HG03064 (cell line): ENCODE data around the gene TBC1D3.
"Not testable (repeated sequence)": the region's sequence is repeated elsewhere in the genome, so short reads cannot be mapped to it uniquely, and the experiment has no call there.

Experiments used
- ATAC-seq: cut with Tn5 transposase; IDR thresholded peaks from one replicate; pipeline ENCODE4 v1.9.1; 2021; ENCODE audit warnings: low read depth; ENCODE audit not compliant: unreplicated experiment

Gene TBC1D3

GRCh38 chr17:38192455-38192854 lies at the start of gene TBC1D3:
Gene TBC1D3 (minus strand): TSS chr17:38192555. CDS start chr17:38191029, 1,526 bp downstream.
- not testable (repeated sequence) for ATAC-seq

DNA sequence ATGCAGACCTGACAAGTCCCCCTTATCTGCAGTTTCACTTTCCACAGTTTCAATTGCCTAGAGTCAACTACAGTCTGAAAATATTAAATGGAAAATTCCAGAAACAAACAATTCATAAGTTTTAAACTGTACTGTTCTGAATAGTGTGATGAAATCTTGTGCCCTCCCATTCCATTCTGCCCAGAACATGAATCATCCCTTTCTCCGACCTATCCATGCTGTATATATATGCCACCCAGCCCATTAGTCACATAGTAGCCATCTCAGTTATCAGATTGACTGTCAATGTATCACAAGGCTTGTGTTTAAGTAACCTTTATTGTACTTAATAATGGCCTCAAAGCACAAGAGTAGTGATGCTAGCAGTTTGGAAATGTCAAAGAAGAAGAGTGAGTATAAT lies 40.4 kb upstream of the TBC1D3 start:
- not testable (repeated sequence) for ATAC-seq

GRCh38 chr17:38225844-38226495 lies 33.6 kb upstream of the TBC1D3 start:
- ATAC-seq: not testable (repeated sequence)

GRCh38 chr17:38220867-38221266 lies 28.5 kb upstream of the TBC1D3 start:
- not testable (repeated sequence) for ATAC-seq

GRCh38 chr17:38200271-38200670 lies 7.9 kb upstream of the TBC1D3 start:
- ATAC-seq: not testable (repeated sequence)

GRCh38 chr17:38134860-38135259 lies 57.5 kb downstream of the TBC1D3 start:
- not testable (repeated sequence) for ATAC-seq
